HL-60 (cell line): ENCODE measurements around the gene ETV3.

Experiments
- CTCF ChIP-seq: IDR thresholded peaks from one replicate; pipeline ENCODE4 v1.5.1; 2011; ENCODE audit warnings: low read length, control low read depth, inconsistent platforms; ENCODE audit not compliant: insufficient read depth
- GABPA ChIP-seq: IDR thresholded peaks from 2 replicates; pipeline ENCODE4 v1.6.1; 2012; ENCODE audit warnings: low read depth
- POLR2AphosphoS5 ChIP-seq: IDR thresholded peaks from 2 replicates; pipeline ENCODE4 v1.6.1; 2012; ENCODE audit warnings: low read depth
- REST ChIP-seq: IDR thresholded peaks from 2 replicates; pipeline ENCODE4 v1.6.1; 2012; ENCODE audit warnings: low read depth; ENCODE audit not compliant: insufficient replicate concordance

GRCh38 chr1:157113631-157114030 lies 24.6 kb downstream of the ETV3 start:
- TF ChIP-seq CTCF, result no peak
- TF ChIP-seq GABPA, result no peak
- no peak for TF ChIP-seq POLR2AphosphoS5
- TF ChIP-seq REST, result no peak
